Endothelial cell of umbilical vein (primary cell): ENCODE results near the gene SLC5A6. TPM values are rescaled to one million over a fixed set of nuclear protein-coding genes. Genes with fewer than 3 reads are reported as not detected.

ENCODE experiments used
- BruUV-seq: library from RNA; stranded (reverse); fragments of 400-500 nt; replicated peaks from 2 replicates; lab custom pipeline; 2021; lab: Mats Ljungman, UMichigan
- CTCF ChIA-PET: fragments of 300-600, 350-600 bp; sonication (Branson Sonifier 250); formaldehyde crosslinking; loops from one replicate; lab custom pipeline; 2021; ENCODE audit warnings: antibody characterized with exemption, inconsistent platforms; lab: Charles Lee
- POLR2A ChIA-PET: fragments of 300-600, 350-600 bp; sonication (Branson Sonifier 250); formaldehyde crosslinking; loops from one replicate; lab custom pipeline; 2021; ENCODE audit warnings: antibody characterized with exemption, inconsistent platforms; lab: Charles Lee
- DNase-seq: peaks from one replicate; pipeline ENCODE4 v3.0.0-alpha.2; 2011; ENCODE audit warnings: low read depth, low spot score
- FAIRE-seq: peaks from 2 replicates; lab custom pipeline; 2011; peaks lifted over from hg19 to GRCh38; lab: Jason Lieb, UNC
- H2AFZ ChIP-seq: 2 replicates; pipeline ENCODE4 v1.6.0; 2012; ENCODE audit warnings: low read depth, low read length, control low read depth, inconsistent platforms
- H3K27ac ChIP-seq: 2 replicates; pipeline ENCODE4 v1.5.1; 2011; ENCODE audit warnings: low read depth, mild to moderate bottlenecking, control low read depth, low read length, moderate library complexity; ENCODE audit not compliant: insufficient read depth
- H3K27me3 ChIP-seq, 2 experiments: 2 replicates each; pipeline versions ENCODE4 v1.6.0 to v1.6.1; 2011; ENCODE audit warnings: low read length in 2 of 2, mixed read lengths in 1 of 2; ENCODE audit not compliant: control insufficient read depth in 2 of 2, insufficient read depth in 2 of 2
- H3K36me3 ChIP-seq, 2 experiments: 2 replicates in 1 of 2; 3 replicates in 1 of 2; pipeline ENCODE4 v1.5.1; 2011; ENCODE audit warnings: low read length in 2 of 2, mild to moderate bottlenecking in 1 of 2, moderate library complexity in 1 of 2; ENCODE audit not compliant: control insufficient read depth in 2 of 2, insufficient read depth in 2 of 2; ENCODE audit errors: extremely low read depth in 1 of 2
- H3K4me1 ChIP-seq: 3 replicates; pipeline ENCODE4 v1.5.1; 2011; ENCODE audit warnings: mild to moderate bottlenecking, low read length; ENCODE audit not compliant: control insufficient read depth, insufficient read depth; ENCODE audit errors: extremely low read depth
- H3K4me2 ChIP-seq: 2 replicates; pipeline ENCODE4 v1.6.1; 2011; ENCODE audit warnings: low read length, control low read depth, mixed read lengths; ENCODE audit not compliant: insufficient read depth
- H3K4me3 ChIP-seq, 3 experiments: fragments of 200-600 bp in 1 of 3; sonication (generic), shearing (Covaris generic) in 1 of 3; replicated peaks in 1 of 3; 2 replicates each; pipeline ENCODE4 v1.5.1; 2011 to 2016; ENCODE audit warnings: control low read depth in 3 of 3, low read length in 3 of 3, mild to moderate bottlenecking in 2 of 3, inconsistent platforms in 1 of 3, low read depth in 1 of 3, moderate library complexity in 1 of 3; ENCODE audit not compliant: insufficient read depth in 1 of 3
- H3K79me2 ChIP-seq: 2 replicates; pipeline ENCODE4 v1.6.0; 2012; ENCODE audit warnings: low read length, inconsistent platforms; ENCODE audit not compliant: control insufficient read depth, insufficient read depth
- H3K9ac ChIP-seq: replicated peaks from 2 replicates; pipeline ENCODE3; 2011; ENCODE audit warnings: low read length, control low read depth; ENCODE audit not compliant: insufficient read depth; ENCODE audit errors: extremely low read depth
- H3K9me1 ChIP-seq: replicated peaks from 3 replicates; pipeline ENCODE4 v1.6.0; 2011; ENCODE audit warnings: mild to moderate bottlenecking, low read length; ENCODE audit not compliant: control insufficient read depth, insufficient read depth; ENCODE audit errors: extremely low read depth
- H3K9me3 ChIP-seq: replicated peaks from 2 replicates; pipeline ENCODE4 v1.5.1; 2012; ENCODE audit warnings: low read length, inconsistent platforms; ENCODE audit not compliant: control insufficient read depth, insufficient read depth
- H4K20me1 ChIP-seq: replicated peaks from 2 replicates; pipeline ENCODE3; 2011; ENCODE audit warnings: mild to moderate bottlenecking, low read length; ENCODE audit not compliant: control insufficient read depth, insufficient read depth; ENCODE audit errors: extremely low read depth
- EZH2 ChIP-seq: IDR thresholded peaks from 2 replicates; pipeline ENCODE4 v1.6.1; 2012; ENCODE audit warnings: borderline replicate concordance, low read depth, mild to moderate bottlenecking, moderate library complexity, low read length, inconsistent platforms; ENCODE audit not compliant: severe bottlenecking
- JUN ChIP-seq: IDR thresholded peaks from 2 replicates; pipeline ENCODE4 v1.6.1; 2011; ENCODE audit warnings: borderline replicate concordance, low read depth; ENCODE audit not compliant: insufficient read length, insufficient read depth
- MYC ChIP-seq: IDR thresholded peaks from one replicate; pipeline ENCODE4 v1.6.1; 2011; ENCODE audit warnings: mild to moderate bottlenecking, low read depth, low read length
- POLR2A ChIP-seq: IDR thresholded peaks from 2 replicates; pipeline ENCODE4 v1.6.1; 2012; ENCODE audit warnings: low read depth, mild to moderate bottlenecking, control low read depth, low read length
- POLR2AphosphoS5 ChIP-seq: IDR thresholded peaks from 2 replicates; pipeline ENCODE4 v1.6.1; 2012; ENCODE audit warnings: low read depth, mild to moderate bottlenecking, control low read depth, low read length, moderate library complexity; ENCODE audit not compliant: insufficient read depth
- dilution Hi-C: fragments of 300-500 bp; cut with MboI; formaldehyde crosslinking; loops from one replicate; pipeline ENCODE4 v1.15.0; 2019; ENCODE audit warnings: low sequenced_read_pairs; ENCODE audit not compliant: extremely low pct_ligation_motif_present
- intact Hi-C: fragments of 100-400 bp; cut with micrococcal nuclease; formaldehyde crosslinking; loops from one replicate; pipeline ENCODE4 v1.10.0; 2022
- polyA plus RNA-seq, 4 experiments: library from polyadenylated mRNA; depleted of rRNA in 3 of 4; stranded (reverse) in 3 of 4; unstranded in 1 of 4; fragments of >200 nt; gene quantifications; 2 replicates each; pipeline versions ENCODE4 v1.2.1 to v1.2.3, GENCODE V29; 2011 to 2012; ENCODE audit warnings: missing spikeins in 1 of 4
- total RNA-seq: library from RNA; stranded (reverse); gene quantifications from 2 replicates; pipeline ENCODE4 v1.2.3, GENCODE V29; 2021
- TF ChIP-seq, protein P1 (sequence below): IDR thresholded peaks from 2 replicates; pipeline ENCODE4 v1.6.1; 2011; ENCODE audit not compliant: insufficient read depth, insufficient read length
- TF ChIP-seq, protein P2 (sequence below), 2 donors: IDR thresholded peaks; 1 replicate in 1 of 2; 2 replicates in 1 of 2; pipeline ENCODE4 v1.5.1; 2011; ENCODE audit warnings: low read length in 2 of 2, mild to moderate bottlenecking in 2 of 2, moderate library complexity in 2 of 2, control low read depth in 1 of 2, inconsistent platforms in 1 of 2, low read depth in 1 of 2; ENCODE audit not compliant: insufficient read depth in 1 of 2; ENCODE audit errors: extremely low read depth in 1 of 2

SLC5A6 gene
- total and polyA plus RNA-seq, 2 donors (not counting 3 experiments of a cell fraction or from before 2014, with no cell fraction given) = 52.0 to 92.5 TPM

DNA sequence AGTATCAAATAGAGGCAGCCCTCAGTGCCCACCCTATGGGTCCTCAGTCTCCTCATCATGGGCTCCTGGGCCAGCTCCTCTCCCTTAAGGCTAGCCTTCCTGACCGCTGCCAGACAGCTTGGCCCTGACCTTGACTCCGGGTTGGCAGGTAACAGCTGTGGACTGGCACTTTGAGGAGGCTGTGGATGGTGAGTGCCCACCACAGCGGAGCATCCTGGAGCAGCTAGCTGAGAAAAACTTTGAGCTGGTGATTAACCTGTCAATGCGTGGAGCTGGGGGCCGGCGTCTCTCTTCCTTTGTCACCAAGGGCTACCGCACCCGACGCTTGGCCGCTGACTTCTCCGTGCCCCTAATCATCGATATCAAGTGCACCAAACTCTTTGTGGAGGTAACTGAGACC lies 24.1 kb upstream of the SLC5A6 start:
- Histone ChIP-seq H4K20me1 (no peaks in the 10 kb centered on the region), H3K27ac (no peak overlapping the region), H3K79me2 (no peaks in the 10 kb centered on the region), H3K9me3 (no peaks in the 10 kb centered on the region), H3K36me3 (peaks cover 30 to 84% of the 10 kb centered on the region in 2 experiments), H3K4me1 (no peaks in the 10 kb centered on the region), H2AFZ (no peak overlapping the region), H3K4me3 (no peak overlapping the region), H3K9ac (no peak overlapping the region), H3K4me2 (no peak overlapping the region), H3K27me3 (no peaks in the 10 kb centered on the region), H3K9me1 (no peaks in the 10 kb centered on the region)
- FAIRE-seq (no peak), DNase-seq (no peak)
- dilution Hi-C loops (no loop called here), intact Hi-C loops (no loop called here)
- POLR2A ChIA-PET = no interaction called here
- CTCF ChIA-PET = interaction anchor here (1.1 to 3.0 kb wide), 2 partner anchors 44 to 48 kb away, joined by 3 to 9 read pairs; no protein-coding TSS in a partner anchor
- BruUV-seq = no TSS peak
- no peak for TF ChIP-seq EZH2
- TF ChIP-seq, protein P1, sequence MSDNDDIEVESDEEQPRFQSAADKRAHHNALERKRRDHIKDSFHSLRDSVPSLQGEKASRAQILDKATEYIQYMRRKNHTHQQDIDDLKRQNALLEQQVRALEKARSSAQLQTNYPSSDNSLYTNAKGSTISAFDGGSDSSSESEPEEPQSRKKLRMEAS = no peak
- no peak for TF ChIP-seq JUN
- TF ChIP-seq POLR2AphosphoS5 = no peak
- no peak for TF ChIP-seq MYC
- no peak for TF ChIP-seq POLR2A
- TF ChIP-seq, protein P2, sequence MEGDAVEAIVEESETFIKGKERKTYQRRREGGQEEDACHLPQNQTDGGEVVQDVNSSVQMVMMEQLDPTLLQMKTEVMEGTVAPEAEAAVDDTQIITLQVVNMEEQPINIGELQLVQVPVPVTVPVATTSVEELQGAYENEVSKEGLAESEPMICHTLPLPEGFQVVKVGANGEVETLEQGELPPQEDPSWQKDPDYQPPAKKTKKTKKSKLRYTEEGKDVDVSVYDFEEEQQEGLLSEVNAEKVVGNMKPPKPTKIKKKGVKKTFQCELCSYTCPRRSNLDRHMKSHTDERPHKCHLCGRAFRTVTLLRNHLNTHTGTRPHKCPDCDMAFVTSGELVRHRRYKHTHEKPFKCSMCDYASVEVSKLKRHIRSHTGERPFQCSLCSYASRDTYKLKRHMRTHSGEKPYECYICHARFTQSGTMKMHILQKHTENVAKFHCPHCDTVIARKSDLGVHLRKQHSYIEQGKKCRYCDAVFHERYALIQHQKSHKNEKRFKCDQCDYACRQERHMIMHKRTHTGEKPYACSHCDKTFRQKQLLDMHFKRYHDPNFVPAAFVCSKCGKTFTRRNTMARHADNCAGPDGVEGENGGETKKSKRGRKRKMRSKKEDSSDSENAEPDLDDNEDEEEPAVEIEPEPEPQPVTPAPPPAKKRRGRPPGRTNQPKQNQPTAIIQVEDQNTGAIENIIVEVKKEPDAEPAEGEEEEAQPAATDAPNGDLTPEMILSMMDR (IDR thresholded peaks at IDR 0.05; ENCODE audit: extremely low read depth in 1 of 2, insufficient read depth in 1 of 2, low read depth in 1 of 2, low read length in 2 of 2) = no peak
